Spleen (tissue), 11 donors: ENCODE results near the gene ARHGAP28. TPM values are rescaled to one million over a fixed set of nuclear protein-coding genes. Genes with fewer than 3 reads are reported as not detected.

Experiments used
- DNase-seq: peaks from one replicate; pipeline ENCODE4 v3.0.0-alpha.2; 2020
- H3K27ac ChIP-seq, 8 donors: fragments of 200-600 bp; sonication (generic) in 7 of 8; 1 replicate in 4 of 8; 2 replicates in 4 of 8; pipeline versions ENCODE4 v1.5.0 to v1.8.0; 2016 to 2021; ENCODE audit warnings: inconsistent platforms in 4 of 8, mild to moderate bottlenecking in 4 of 8, moderate library complexity in 1 of 8
- H3K27me3 ChIP-seq, 7 donors: fragments of 200-600 bp; sonication (generic) in 6 of 7; replicated peaks in 1 of 7; 1 replicate in 4 of 7; 2 replicates in 3 of 7; pipeline versions ENCODE4 v1.5.0 to v1.8.0; 2016 to 2021; ENCODE audit warnings: inconsistent platforms in 3 of 7, mild to moderate bottlenecking in 1 of 7
- H3K36me3 ChIP-seq, 6 donors: fragments of 200-600 bp; sonication (generic) in 5 of 6; 1 replicate in 4 of 6; 2 replicates in 2 of 6; pipeline versions ENCODE4 v1.5.0 to v1.8.0; 2016 to 2021; ENCODE audit warnings: inconsistent platforms in 2 of 6
- H3K4me1 ChIP-seq, 6 donors: fragments of 200-600 bp; sonication (generic) in 5 of 6; 1 replicate in 3 of 6; 2 replicates in 3 of 6; pipeline versions ENCODE4 v1.5.0 to v1.8.0; 2016 to 2021; ENCODE audit warnings: inconsistent platforms in 3 of 6
- H3K4me3 ChIP-seq, 8 donors: fragments of 200-600 bp; sonication (generic) in 7 of 8; 1 replicate in 4 of 8; 2 replicates in 4 of 8; pipeline versions ENCODE4 v1.5.0 to v1.8.0; 2016 to 2021; ENCODE audit warnings: inconsistent platforms in 4 of 8, mild to moderate bottlenecking in 4 of 8, moderate library complexity in 2 of 8
- H3K9me3 ChIP-seq, 8 donors: fragments of 200-600 bp; sonication (generic) in 7 of 8; 1 replicate in 4 of 8; 2 replicates in 4 of 8; pipeline versions ENCODE4 v1.5.0 to v1.8.0; 2016 to 2021; ENCODE audit warnings: inconsistent platforms in 4 of 8
- POLR2A ChIP-seq, 3 donors: fragments of 450-650 bp; IDR thresholded peaks; one replicate each; pipeline ENCODE4 v1.5.1; 2017; ENCODE audit warnings: antibody characterized with exemption in 3 of 3, mild to moderate bottlenecking in 1 of 3
- POLR2AphosphoS5 ChIP-seq, 3 donors: sonication (generic); formaldehyde crosslinking; IDR thresholded peaks; one replicate each; pipeline ENCODE4 v1.5.1; 2017; ENCODE audit warnings: antibody characterized with exemption in 3 of 3
- WGBS, 5 donors: extraction: QIAGEN DNeasy Blood & Tissue Kit in 3 of 5; methylation state at CpG; one replicate each; pipeline versions ENCODE4 v1.1.5 to v1.1.7; 2013 to 2018; 5-methylcytosine and 5-hydroxymethylcytosine counted together
- intact Hi-C: fragments of 100-400 bp; cut with DNase I; formaldehyde crosslinking; loops from one replicate; pipeline ENCODE4 v1.15.0; 2023; ENCODE audit warnings: low total_unique reads
- polyA plus RNA-seq, 3 donors: library from polyadenylated mRNA; stranded (reverse); fragments of 200-250 nt; gene quantifications; one replicate each; pipeline ENCODE4 v1.2.1, GENCODE V29; 2013
- total RNA-seq, 7 donors: library from RNA; depleted of rRNA in 3 of 7; stranded (reverse); fragments of >200 nt in 3 of 7; fragmentation: NEBNext Ultra II Directional in 4 of 7; extraction: Animal tissue kit (Norgen Biotek cat#: 25700) in 4 of 7; gene quantifications; one replicate each; pipeline versions ENCODE4 v1.1.0 to v1.2.1, GENCODE V29; 2016 to 2021
- TF ChIP-seq, protein P1 (sequence below), 11 experiments: fragments of 200-600 bp in 7 of 11; fragments of 450-650 bp in 4 of 11; sonication (generic) in 4 of 11; IDR thresholded peaks in 8 of 11; conservative IDR thresholded peaks in 3 of 11; 1 replicate in 7 of 11; 2 replicates in 4 of 11; pipeline versions ENCODE4 v1.4.0 to v1.8.0; 2016 to 2021; ENCODE audit warnings: antibody characterized with exemption in 11 of 11, inconsistent platforms in 4 of 11, mild to moderate bottlenecking in 1 of 11
- donor health status: healthy with polysubstance abuse.
- donor health status: DM: no; HTN: no; CAD: no; lungs with moderate emphysema.
- donor health status: DM: no; HTN: no; CAD: no.
- donor health status: Bipolar disorder and iron deficiency.
- donor health status: healthy.
- donor health status: DM: no; HTN: no; CAD: no.
- donor health status: DM: yes; HTN: yes; CAD: no.

ARHGAP28 gene
- total and polyA plus RNA-seq, 10 donors, result 1.9 to 78.3 (median 30.3) TPM

GRCh38 chr18:6744816-6745455 is 15.4 kb downstream of the ARHGAP28 start:
- no peak overlapping the region for H3K27ac ChIP-seq
- intact Hi-C loops, result no loop called here

DNA sequence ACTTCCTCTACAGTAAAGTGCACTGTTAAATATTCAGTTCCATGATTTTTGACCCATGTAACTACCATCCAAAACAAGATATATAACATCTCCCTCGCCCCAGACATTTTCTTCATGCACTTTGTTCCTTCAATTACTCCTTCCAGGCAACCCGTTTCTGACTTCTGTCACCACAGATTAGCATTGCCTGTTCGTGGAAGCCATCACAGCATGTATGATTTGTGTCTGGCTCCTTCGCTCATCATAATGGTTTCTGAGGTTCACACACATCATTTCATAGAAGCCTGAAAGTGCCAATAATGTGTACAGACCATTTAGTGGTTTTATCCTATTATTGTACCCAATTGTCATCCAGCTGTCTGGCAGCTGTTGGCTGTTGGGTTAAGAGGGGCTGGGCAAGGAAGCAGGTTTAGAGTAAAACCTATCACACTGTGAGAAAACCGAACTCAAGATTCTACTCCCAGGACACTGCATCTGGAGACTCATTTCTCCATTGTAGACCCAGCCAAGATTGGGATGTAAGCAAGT is 16.1 kb downstream of the ARHGAP28 start:
- Histone ChIP-seq H3K4me3 (no peak overlapping the region), H3K36me3 (no peaks in the 10 kb centered on the region), H3K4me1 (peaks cover 0 to 13% (median 2%) of the 10 kb centered on the region in 6 donors), H3K27me3 (no peaks in the 10 kb centered on the region), H3K9me3 (peaks cover 0 to 10% (median 8%) of the 10 kb centered on the region in 8 donors), H3K27ac (no peak overlapping the region)
- DNase-seq, result no peak
- intact Hi-C loops, result no loop called here
- TF ChIP-seq, protein P1, sequence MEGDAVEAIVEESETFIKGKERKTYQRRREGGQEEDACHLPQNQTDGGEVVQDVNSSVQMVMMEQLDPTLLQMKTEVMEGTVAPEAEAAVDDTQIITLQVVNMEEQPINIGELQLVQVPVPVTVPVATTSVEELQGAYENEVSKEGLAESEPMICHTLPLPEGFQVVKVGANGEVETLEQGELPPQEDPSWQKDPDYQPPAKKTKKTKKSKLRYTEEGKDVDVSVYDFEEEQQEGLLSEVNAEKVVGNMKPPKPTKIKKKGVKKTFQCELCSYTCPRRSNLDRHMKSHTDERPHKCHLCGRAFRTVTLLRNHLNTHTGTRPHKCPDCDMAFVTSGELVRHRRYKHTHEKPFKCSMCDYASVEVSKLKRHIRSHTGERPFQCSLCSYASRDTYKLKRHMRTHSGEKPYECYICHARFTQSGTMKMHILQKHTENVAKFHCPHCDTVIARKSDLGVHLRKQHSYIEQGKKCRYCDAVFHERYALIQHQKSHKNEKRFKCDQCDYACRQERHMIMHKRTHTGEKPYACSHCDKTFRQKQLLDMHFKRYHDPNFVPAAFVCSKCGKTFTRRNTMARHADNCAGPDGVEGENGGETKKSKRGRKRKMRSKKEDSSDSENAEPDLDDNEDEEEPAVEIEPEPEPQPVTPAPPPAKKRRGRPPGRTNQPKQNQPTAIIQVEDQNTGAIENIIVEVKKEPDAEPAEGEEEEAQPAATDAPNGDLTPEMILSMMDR (IDR thresholded peaks at IDR 0.05 in 8 of 11, conservative IDR thresholded peaks at IDR 0.05 in 3 of 11), result no peak
- TF ChIP-seq POLR2AphosphoS5 (IDR thresholded peaks at IDR 0.05), result no peak
- TF ChIP-seq POLR2A (IDR thresholded peaks at IDR 0.05), result no peak
- WGBS, 5 donors, result 77 to 84% (median 79%) methylated on average over 5 of the region's 5 CpGs

More at GRCh38 chr18:6744816-6745455, 15.4 kb downstream of the ARHGAP28 start:
- TF ChIP-seq, protein P1 (IDR thresholded peaks at IDR 0.05 in 8 of 11, conservative IDR thresholded peaks at IDR 0.05 in 3 of 11), result no peak
- TF ChIP-seq POLR2AphosphoS5 (IDR thresholded peaks at IDR 0.05) (no peak), POLR2A (IDR thresholded peaks at IDR 0.05) (no peak)
- DNase-seq, result no peak
- no peak overlapping the region for H3K4me3 ChIP-seq
- peaks cover 0 to 13% (median 2%) of the 10 kb centered on the region in 6 donors for H3K4me1 ChIP-seq
- H3K9me3 ChIP-seq, result peaks cover 0 to 4% (median 1%) of the 10 kb centered on the region in 8 donors
- H3K27me3 ChIP-seq, result no peaks in the 10 kb centered on the region
- no peaks in the 10 kb centered on the region for H3K36me3 ChIP-seq
- WGBS, 5 donors, result 74 to 92% (median 78%) methylated on average over 1 of the region's 1 CpG

GRCh38 chr18:6746386-6746960 is 17.0 kb downstream of the ARHGAP28 start:
- TF ChIP-seq, protein P1 (IDR thresholded peaks at IDR 0.05 in 8 of 11, conservative IDR thresholded peaks at IDR 0.05 in 3 of 11), result no peak
- no peak for TF ChIP-seq POLR2AphosphoS5 (IDR thresholded peaks at IDR 0.05)
- no peak for TF ChIP-seq POLR2A (IDR thresholded peaks at IDR 0.05)
- 76 to 86% (median 81%) methylated on average over 2 of the region's 2 CpGs for WGBS, 5 donors
- intact Hi-C loops, result no loop called here
- no peaks in the 10 kb centered on the region for H3K27me3 ChIP-seq
- no peak for DNase-seq
- H3K36me3 ChIP-seq, result no peaks in the 10 kb centered on the region
- H3K27ac ChIP-seq, result no peak overlapping the region
- H3K4me3 ChIP-seq, result no peak overlapping the region
- peaks cover 0 to 12% (median 10%) of the 10 kb centered on the region in 8 donors for H3K9me3 ChIP-seq
- peaks cover 0 to 12% (median 2%) of the 10 kb centered on the region in 6 donors for H3K4me1 ChIP-seq

DNA sequence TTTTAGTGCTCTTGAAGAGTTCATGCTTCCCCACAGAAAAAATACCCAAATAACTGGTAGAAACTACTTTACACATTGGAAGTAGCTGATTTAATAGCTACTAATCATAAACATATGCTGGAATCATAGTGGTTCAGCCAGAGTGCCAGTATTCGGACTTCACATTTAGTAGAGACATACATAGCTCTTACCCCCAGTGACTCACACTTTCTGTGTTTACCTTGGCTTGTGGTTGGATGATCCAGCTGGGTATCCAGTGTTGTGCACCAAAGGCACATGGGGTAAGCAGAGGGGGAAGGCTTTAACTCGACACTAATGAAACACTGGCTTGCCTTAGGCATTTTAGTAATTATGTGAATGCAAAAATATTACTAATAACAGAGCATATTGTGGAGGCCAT is 18.1 kb downstream of the ARHGAP28 start:
- Histone ChIP-seq H3K4me3 (no peak overlapping the region), H3K36me3 (no peaks in the 10 kb centered on the region), H3K9me3 (peaks cover 0 to 12% (median 10%) of the 10 kb centered on the region in 8 donors), H3K27me3 (no peaks in the 10 kb centered on the region), H3K4me1 (peaks cover 0 to 12% (median 0%) of the 10 kb centered on the region in 6 donors), H3K27ac (no peak overlapping the region)
- intact Hi-C loops, result no loop called here
- WGBS, 5 donors, result 65 to 86% (median 74%) methylated on average over 2 of the region's 2 CpGs
- TF ChIP-seq, protein P1 (IDR thresholded peaks at IDR 0.05 in 8 of 11, conservative IDR thresholded peaks at IDR 0.05 in 3 of 11), result no peak
- TF ChIP-seq POLR2AphosphoS5 (IDR thresholded peaks at IDR 0.05), result no peak
- TF ChIP-seq POLR2A (IDR thresholded peaks at IDR 0.05), result no peak
- DNase-seq, result no peak
